GM12878 (cell line): ENCODE measurements around the gene ENAH. TPM values are rescaled to one million over a fixed set of nuclear protein-coding genes. Genes with fewer than 3 reads are reported as not detected.

ENCODE experiments used
- ATAC-seq: fragments of 200-7000 bp; cut with Tn5 transposase; 3 replicates; pipeline ENCODE4 v1.9.1; 2020; ENCODE audit warnings: mild to moderate bottlenecking, moderate library complexity
- BruUV-seq: library from RNA; stranded (reverse); fragments of 400-500 nt; replicated peaks from 2 replicates; lab custom pipeline; 2021; lab: Mats Ljungman, UMichigan
- CTCF ChIA-PET: fragments of 300-600 bp; sonication (Branson Sonifier 250); formaldehyde crosslinking; extraction: SDS; loops from one replicate; lab custom pipeline; 2021; ENCODE audit warnings: inconsistent platforms; lab: Yijun Ruan, JAX
- POLR2A ChIA-PET: fragments of 350-600 bp; formaldehyde crosslinking; extraction: SDS; loops from one replicate; lab custom pipeline; 2021; ENCODE audit warnings: inconsistent platforms; lab: Charles Lee
- RAD21 ChIA-PET: fragments of 300-600 bp; sonication (Branson Sonifier 250); formaldehyde crosslinking; loops from one replicate; lab custom pipeline; 2023; ENCODE audit warnings: antibody characterized with exemption; ENCODE audit not compliant: unreplicated experiment; lab: Charles Lee
- SMC1A ChIA-PET: fragments of 300-600 bp; sonication (Branson Sonifier 250); formaldehyde crosslinking; loops from one replicate; lab custom pipeline; 2023; ENCODE audit not compliant: unreplicated experiment, uncharacterized antibody; lab: Charles Lee
- DNase-seq: peaks from one replicate; pipeline ENCODE4 v3.0.0-alpha.2; 2011; ENCODE audit warnings: low read depth, low spot score
- FAIRE-seq: peaks from 3 replicates; lab custom pipeline; 2011; peaks lifted over from hg19 to GRCh38; lab: Jason Lieb, UNC
- H2AFZ ChIP-seq: 2 replicates; pipeline ENCODE4 v1.6.0; 2011; ENCODE audit warnings: low read depth, low read length, control low read depth; ENCODE audit not compliant: control insufficient read depth
- H3K27ac ChIP-seq: 2 replicates; pipeline ENCODE4 v1.5.1; 2011; ENCODE audit warnings: control low read depth; ENCODE audit not compliant: control insufficient read depth, insufficient read depth
- H3K27me3 ChIP-seq, 2 experiments: replicated peaks in 1 of 2; 2 replicates each; pipeline versions ENCODE4 v1.6.0 to v1.6.1; 2011; ENCODE audit warnings: low read length in 1 of 2; ENCODE audit not compliant: control insufficient read depth in 2 of 2, insufficient read depth in 2 of 2
- H3K36me3 ChIP-seq, 2 experiments: 2 replicates each; pipeline ENCODE4 v1.5.1; 2011; ENCODE audit warnings: low read length in 1 of 2; ENCODE audit not compliant: control insufficient read depth in 2 of 2, insufficient read depth in 2 of 2
- H3K4me1 ChIP-seq: 2 replicates; pipeline ENCODE4 v1.6.1; 2011; ENCODE audit warnings: mild to moderate bottlenecking, low read length, moderate library complexity, mixed read lengths; ENCODE audit not compliant: control insufficient read depth, insufficient read depth
- H3K4me2 ChIP-seq: 2 replicates; pipeline ENCODE4 v1.6.0; 2011; ENCODE audit warnings: control low read depth; ENCODE audit not compliant: control insufficient read depth, insufficient read depth
- H3K4me3 ChIP-seq: fragments of 200-600 bp; sonication (generic); 2 replicates; pipeline ENCODE4 v1.5.1; 2016
- H3K79me2 ChIP-seq: 2 replicates; pipeline ENCODE4 v1.6.0; 2011; ENCODE audit warnings: low read length; ENCODE audit not compliant: control insufficient read depth, insufficient read depth
- H3K9ac ChIP-seq: 2 replicates; pipeline ENCODE4 v1.8.0; 2011; ENCODE audit warnings: low read length, control low read depth, mixed read lengths; ENCODE audit not compliant: control insufficient read depth, insufficient read depth
- H3K9me3 ChIP-seq: replicated peaks from 3 replicates; pipeline ENCODE4 v1.5.1; 2011; ENCODE audit warnings: mild to moderate bottlenecking, low read length; ENCODE audit not compliant: control insufficient read depth, insufficient read depth
- H4K20me1 ChIP-seq: 2 replicates; pipeline ENCODE4 v1.6.0; 2011; ENCODE audit not compliant: control insufficient read depth, insufficient read depth
- GABPA ChIP-seq: IDR thresholded peaks from 2 replicates; pipeline ENCODE4 v1.6.1; 2014; ENCODE audit warnings: antibody characterized with exemption, low read depth, mild to moderate bottlenecking, inconsistent platforms
- IKZF2 ChIP-seq, 2 experiments: fragments of 450-650 bp; IDR thresholded peaks; 2 replicates each; pipeline ENCODE4 v1.6.1; 2017; ENCODE audit warnings: mild to moderate bottlenecking in 2 of 2, moderate library complexity in 2 of 2
- NBN ChIP-seq: fragments of 450-650 bp; IDR thresholded peaks from 2 replicates; pipeline ENCODE4 v1.6.1; 2016
- NKRF ChIP-seq: fragments of 450-650 bp; conservative IDR thresholded peaks from 2 replicates; pipeline ENCODE4 v1.6.1; 2017; ENCODE audit warnings: mild to moderate bottlenecking, moderate library complexity
- POLR2A ChIP-seq: IDR thresholded peaks from 2 replicates; pipeline ENCODE4 v1.6.1; 2011; ENCODE audit warnings: low read depth, mild to moderate bottlenecking, low read length
- RUNX3 ChIP-seq: IDR thresholded peaks from 2 replicates; pipeline ENCODE4 v1.6.1; 2012; ENCODE audit warnings: low read length, inconsistent platforms
- SREBF1 ChIP-seq: IDR thresholded peaks from 2 replicates; pipeline ENCODE4 v1.6.1; 2012; ENCODE audit warnings: mild to moderate bottlenecking, low read length
- SUPT20H ChIP-seq: IDR thresholded peaks from 2 replicates; pipeline ENCODE4 v1.6.1; 2011; ENCODE audit warnings: low read depth, mild to moderate bottlenecking, low read length, moderate library complexity, borderline replicate concordance; ENCODE audit not compliant: control insufficient read depth
- USF1 ChIP-seq: IDR thresholded peaks from 2 replicates; pipeline ENCODE4 v1.6.1; 2011; ENCODE audit warnings: borderline replicate concordance, low read depth, mild to moderate bottlenecking, moderate library complexity, mixed read lengths, low read length; ENCODE audit not compliant: insufficient read depth; ENCODE audit errors: extremely low read length
- ZNF274 ChIP-seq: IDR thresholded peaks from one replicate; pipeline ENCODE4 v1.8.0; 2011; ENCODE audit not compliant: insufficient read length, insufficient read depth
- ZNF592 ChIP-seq: fragments of 450-650 bp; IDR thresholded peaks from 2 replicates; pipeline ENCODE4 v1.6.1; 2017; ENCODE audit warnings: mild to moderate bottlenecking, moderate library complexity
- WGBS: methylation state at CpG from one replicate; pipeline ENCODE4 v1.1.6; 2016; ENCODE audit warnings: low lambda C conversion rate; ENCODE audit not compliant: insufficient replicate concordance, insufficient coverage; ENCODE audit errors: missing lambda C conversion rate; 5-methylcytosine and 5-hydroxymethylcytosine counted together
- in situ Hi-C: fragments of 300-500 bp; cut with MboI; formaldehyde crosslinking; loops from 9 replicates; pipeline ENCODE4 v1.14.3; 2018; ENCODE audit warnings: mixed read lengths
- intact Hi-C: fragments of 100-400 bp; cut with micrococcal nuclease; formaldehyde crosslinking; loops from one replicate; pipeline ENCODE4 v1.14.2; 2022; ENCODE audit not compliant: unreplicated experiment
- polyA plus RNA-seq, 11 experiments: library from polyadenylated mRNA; depleted of rRNA in 4 of 11; unstranded in 6 of 11; stranded (reverse) in 5 of 11; fragments of >200 nt; fragmentation: Nextera tagmentation in 4 of 11; fragmentation: Illumina TruSeq in 1 of 11; extraction: Ambion mirVana in 4 of 11; extraction: Trizol in 1 of 11; gene quantifications; 1 replicate in 1 of 11; 2 replicates in 10 of 11; pipeline versions ENCODE4 v1.2.1 to v1.2.3, GENCODE V29; 2011 to 2016; ENCODE audit warnings: inconsistent platforms in 2 of 11, missing spikeins in 2 of 11, low read depth in 1 of 11
- total RNA-seq, 4 experiments: library from RNA; depleted of rRNA in 3 of 4; stranded (reverse); fragments of >200 nt in 3 of 4; fragmentation: Illumina TruSeq in 1 of 4; extraction: Trizol in 1 of 4; gene quantifications; 2 replicates each; pipeline versions ENCODE4 v1.2.1 to v1.2.3, GENCODE V29; 2013 to 2021

ENAH gene
- total and polyA plus RNA-seq, 10 of the 15 experiments (the other 5 are each of a cell fraction or from before 2014, with no cell fraction given) = under 0.01 to 0.62 (median 0.06) TPM; not detected in 5

GRCh38 chr1:225544924-225545323 is 108.0 kb downstream of the ENAH start:
- no peak overlapping the region for H3K4me2 ChIP-seq
- no peaks in the 10 kb centered on the region for H4K20me1 ChIP-seq
- H2AFZ ChIP-seq = no peak overlapping the region
- no peak overlapping the region for H3K4me3 ChIP-seq
- FAIRE-seq (no peak), DNase-seq (no peak), ATAC-seq (no peak)
- H3K79me2 ChIP-seq = no peaks in the 10 kb centered on the region
- H3K27me3 ChIP-seq = no peaks in the 10 kb centered on the region
- no peak overlapping the region for H3K9ac ChIP-seq
- H3K27ac ChIP-seq = no peak overlapping the region
- H3K36me3 ChIP-seq = no peaks in the 10 kb centered on the region
- intact Hi-C loops = loop anchor here (5.0 kb wide), 1 partner anchor 68 kb away; no protein-coding TSS in a partner anchor
- TF ChIP-seq ZNF592 (no peak), GABPA (no peak), SUPT20H (no peak), NBN (no peak), RUNX3 (no peak), SREBF1 (no peak), NKRF (no peak), USF1 (no peak), ZNF274 (no peak), IKZF2 (IDR thresholded peaks at IDR 0.05) (no peak), POLR2A (no peak)
- in situ Hi-C loops = no loop called here
- H3K4me1 ChIP-seq = no peaks in the 10 kb centered on the region
- 0% methylated on average over 1 of the region's 1 CpG for WGBS
- no TSS peak for BruUV-seq
- ChIA-PET RAD21 (no interaction called here), CTCF (interaction anchor here (0.9 to 1.2 kb wide), 4 partner anchors 9 to 233 kb away, joined by 3 read pairs; partner anchors contain the start of gene SRP9), POLR2A (no interaction called here), SMC1A (interaction anchor here (1.0 to 1.3 kb wide), 2 partner anchors 12 to 64 kb away, joined by 3 to 5 read pairs; no protein-coding TSS in a partner anchor)
- H3K9me3 ChIP-seq = no peaks in the 10 kb centered on the region
